ENCODE results near the gene COTL1. TPM values are rescaled to one million over a fixed set of nuclear protein-coding genes. Genes with fewer than 3 reads are reported as not detected.

The COTL1 gene
- total and polyA plus RNA-seq, 9 of the 15 experiments (the other 6 are each of a cell fraction or from before 2014, with no cell fraction given): 27.7 to 185 (median 72.5) TPM

- H3K36me3 ChIP-seq (ENCODE audit: control insufficient read depth, insufficient read depth, low read length): peaks cover 28% of the 10 kb centered on the region; the same call in 2 of the 3 replicates
- ChIA-PET POLR2A (interaction anchor here (0.6 to 1.4 kb wide), 3 partner anchors 9 to 88 kb away, joined by 3 to 6 read pairs (median 4); no protein-coding TSS in a partner anchor), CTCF (ENCODE audit: low intra/inter-chr PET ratio) (interaction anchor here (6.3 kb wide), 1 partner anchor 106 kb away, joined by 120 read pairs; no protein-coding TSS in a partner anchor)
- intact Hi-C loops (cut with micrococcal nuclease) (loop anchor here (5.0 kb wide), 1 partner anchor 60 kb away; no protein-coding TSS in a partner anchor), in situ Hi-C loops (cut with MboI) (no loop called here)
- DNase-seq (ENCODE audit: extremely low read depth in 1 of 4, low spot score in 3 of 4) (peak in 2 of 4 experiments; percentile 49 to 51), ATAC-seq (peak; percentile 45), FAIRE-seq (no peak)
- WGBS (ENCODE audit: insufficient coverage, low coverage, missing lambda C conversion rate): 3% methylated on average over 54 of the region's 54 CpGs
- no peaks in the 10 kb centered on the region; the same call in none of the 2 replicates for H4K20me1 ChIP-seq (replicated peaks; ENCODE audit: control insufficient read depth, insufficient read depth, low read length)
- H3K79me2 ChIP-seq (ENCODE audit: control insufficient read depth, insufficient read depth, low read length): peaks cover 35% of the 10 kb centered on the region
- H3K27ac ChIP-seq (ENCODE audit: extremely low read depth, low read depth, low read length): peak overlapping the region; percentile 69; the same call in 2 of the 3 replicates
- no TSS peak for BruUV-seq (replicated peaks)
- peak overlapping the region; percentile 81 for H2AFZ ChIP-seq (ENCODE audit: low read depth, low read length)
- H3K4me1 ChIP-seq (replicated peaks in 1 of 2; ENCODE audit: control insufficient read depth in 2 of 2, insufficient read depth in 2 of 2, low read length in 2 of 2): peaks cover 19 to 31% of the 10 kb centered on the region in 2 experiments; a peak in 4 of 5 replicates
- H3K4me2 ChIP-seq (ENCODE audit: insufficient read depth, low read length): peak overlapping the region; percentile 85
- H3K9me1 ChIP-seq (ENCODE audit: control insufficient read depth, insufficient read depth, low read length): no peaks in the 10 kb centered on the region
- peak overlapping the region; percentile 57 for H3K4me3 ChIP-seq
- H3K27me3 ChIP-seq (ENCODE audit: control insufficient read depth in 2 of 2, insufficient read depth in 2 of 2, low read length in 2 of 2): no peaks in the 10 kb centered on the region
- peak overlapping the region; percentile 62 to 94 for H3K9ac ChIP-seq (ENCODE audit: insufficient read depth in 1 of 2, low read depth in 2 of 2, low read length in 2 of 2)
- no peaks in the 10 kb centered on the region for H3K9me3 ChIP-seq (replicated peaks; ENCODE audit: control insufficient read depth, insufficient read depth, low read depth, low read length)
- TF ChIP-seq KAT2B (IDR thresholded peaks at IDR 0.05; ENCODE audit: low read depth, low read length): no peak
- no peak for TF ChIP-seq EHMT2 (IDR thresholded peaks at IDR 0.05)
- no peak for TF ChIP-seq ZNF507 (tag; conservative IDR thresholded peaks at IDR 0.05)
- no peak for TF ChIP-seq CHAMP1 (IDR thresholded peaks at IDR 0.05)
- TF ChIP-seq, protein P1, sequence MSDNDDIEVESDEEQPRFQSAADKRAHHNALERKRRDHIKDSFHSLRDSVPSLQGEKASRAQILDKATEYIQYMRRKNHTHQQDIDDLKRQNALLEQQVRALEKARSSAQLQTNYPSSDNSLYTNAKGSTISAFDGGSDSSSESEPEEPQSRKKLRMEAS (CRISPR knock-in tag; IDR thresholded peaks at IDR 0.05): peak; percentile 41; the same call in 1 of the 2 replicates
- 0 out of 4 replicates have a peak, but pooled peaks of 1 of the 2 experiments have one; percentile 18 for TF ChIP-seq NRF1 (conservative IDR thresholded peaks at IDR 0.05 in 1 of 2, IDR thresholded peaks at IDR 0.05 in 1 of 2)
- no peak for TF ChIP-seq POLR2H (tag; IDR thresholded peaks at IDR 0.05; ENCODE audit: low read depth)
- no peak for TF ChIP-seq NCOA1 (IDR thresholded peaks at IDR 0.05; ENCODE audit: low read depth)
Measured at GRCh38 chr16:84617041-84617790, 662 bp downstream of the COTL1 start.

Data from K562 (cell line).